GM19328 (cell line): Measurements from ENCODE around the gene CPA5.
"Not testable (repeated sequence)": the region's sequence is repeated elsewhere in the genome, so short reads cannot be mapped to it uniquely, and the experiment has no call there.

Experiments
- ATAC-seq: cut with Tn5 transposase; IDR thresholded peaks from one replicate; pipeline ENCODE4 v1.9.1; 2021; ENCODE audit warnings: mild to moderate bottlenecking, moderate library complexity; ENCODE audit not compliant: unreplicated experiment

The CPA5 gene

DNA sequence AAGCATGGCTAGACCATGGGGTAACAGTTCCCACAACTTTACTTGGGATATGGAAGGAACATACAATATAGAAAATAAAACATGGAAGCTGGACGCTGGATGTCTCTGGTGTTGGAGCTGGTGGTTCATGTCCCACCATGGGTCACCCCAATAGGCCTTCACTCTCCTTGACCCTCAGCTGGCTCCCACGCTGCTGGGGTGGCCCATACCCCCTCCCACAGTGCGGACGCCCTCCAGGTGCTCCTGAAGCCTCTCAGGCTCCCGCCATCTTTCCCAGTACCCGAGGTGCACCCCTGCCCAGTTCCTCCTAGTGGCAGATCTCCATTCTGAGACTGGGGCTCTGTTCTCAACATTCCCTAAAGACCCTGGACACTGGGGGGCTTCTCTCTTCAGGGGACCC lies 29.9 kb downstream of the CPA5 start:
- no peak for ATAC-seq

GRCh38 chr7:130376461-130376860 lies 31.8 kb downstream of the CPA5 start:
- not testable (repeated sequence) for ATAC-seq

- no peak for ATAC-seq
Measured at GRCh38 chr7:130377178-130377577, 32.6 kb downstream of the CPA5 start.

DNA sequence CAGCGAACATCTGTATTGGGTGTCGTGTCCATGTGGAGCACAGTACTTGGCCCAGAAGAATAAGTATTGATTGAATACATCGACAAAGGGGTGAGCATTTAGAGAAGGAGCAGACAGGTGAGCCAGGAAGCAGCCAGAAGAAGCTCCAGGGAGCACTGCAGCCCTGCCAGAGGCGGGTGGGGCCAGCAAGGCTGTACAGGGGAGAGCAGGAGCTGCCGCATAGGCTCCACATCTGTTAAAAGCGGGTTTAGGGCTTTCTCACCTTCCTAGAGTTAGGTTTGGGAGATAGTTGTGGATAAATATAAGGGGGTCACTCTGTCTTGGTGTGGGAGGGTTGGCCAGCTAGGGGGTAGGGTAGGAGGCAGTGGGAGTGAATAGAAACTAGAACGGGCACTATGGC lies 34.4 kb downstream of the CPA5 start:
- no peak for ATAC-seq

DNA sequence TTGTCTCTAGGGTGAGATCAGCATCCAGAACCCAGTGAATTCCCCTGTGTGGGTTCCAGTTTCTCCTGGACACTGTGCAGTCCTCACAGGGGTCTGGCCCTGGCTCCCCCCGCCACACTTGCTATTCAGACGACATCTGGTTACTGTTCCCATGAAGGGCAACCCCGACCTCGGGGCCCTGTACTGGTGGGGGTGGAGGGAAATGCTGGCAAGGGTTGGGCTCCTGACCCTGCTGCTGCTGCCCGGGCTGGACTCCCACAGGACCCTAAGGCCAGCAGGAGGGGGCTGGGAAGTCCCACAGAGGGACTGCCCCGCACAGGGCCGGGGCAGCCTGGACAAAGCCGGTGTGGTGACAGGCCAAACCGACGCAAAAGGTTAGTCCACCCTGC lies 34.9 kb downstream of the CPA5 start:
- no peak for ATAC-seq

GRCh38 chr7:130379921-130380860 lies 35.6 kb downstream of the CPA5 start, which contains the start of gene CPA1:
TSS of gene CPA1 (plus strand) at chr7:130380494. CDS start at chr7:130380521, 27 bp downstream.
- no peak for ATAC-seq

DNA sequence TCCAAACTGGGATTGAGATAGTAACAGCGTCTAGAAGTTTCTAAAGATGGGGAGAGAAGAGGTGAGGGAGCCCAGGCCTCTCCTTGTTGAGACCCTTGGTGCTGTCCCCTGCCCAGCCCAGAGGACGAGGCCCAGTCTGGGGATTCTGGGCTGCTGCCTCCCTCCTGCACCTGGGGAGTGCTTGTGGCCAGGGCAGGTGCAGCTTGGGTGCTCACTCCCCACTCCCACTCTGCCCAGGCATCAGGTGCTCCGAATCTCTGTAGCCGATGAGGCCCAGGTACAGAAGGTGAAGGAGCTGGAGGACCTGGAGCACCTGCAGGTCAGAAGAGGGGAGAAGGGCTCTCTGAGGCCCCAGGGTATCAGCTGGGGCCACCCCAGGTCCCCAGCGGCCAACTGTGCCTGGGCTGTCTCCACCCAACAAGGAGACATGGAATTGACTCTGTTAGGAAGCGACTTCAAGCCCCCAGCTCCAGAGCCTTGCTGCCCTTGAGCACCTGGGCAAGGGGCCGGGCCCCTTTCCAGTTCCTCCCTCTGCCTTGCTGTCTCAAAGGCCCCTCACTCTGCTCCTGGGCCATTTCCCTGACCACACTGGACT lies 36.3 kb downstream of the CPA5 start:
- no peak for ATAC-seq

DNA sequence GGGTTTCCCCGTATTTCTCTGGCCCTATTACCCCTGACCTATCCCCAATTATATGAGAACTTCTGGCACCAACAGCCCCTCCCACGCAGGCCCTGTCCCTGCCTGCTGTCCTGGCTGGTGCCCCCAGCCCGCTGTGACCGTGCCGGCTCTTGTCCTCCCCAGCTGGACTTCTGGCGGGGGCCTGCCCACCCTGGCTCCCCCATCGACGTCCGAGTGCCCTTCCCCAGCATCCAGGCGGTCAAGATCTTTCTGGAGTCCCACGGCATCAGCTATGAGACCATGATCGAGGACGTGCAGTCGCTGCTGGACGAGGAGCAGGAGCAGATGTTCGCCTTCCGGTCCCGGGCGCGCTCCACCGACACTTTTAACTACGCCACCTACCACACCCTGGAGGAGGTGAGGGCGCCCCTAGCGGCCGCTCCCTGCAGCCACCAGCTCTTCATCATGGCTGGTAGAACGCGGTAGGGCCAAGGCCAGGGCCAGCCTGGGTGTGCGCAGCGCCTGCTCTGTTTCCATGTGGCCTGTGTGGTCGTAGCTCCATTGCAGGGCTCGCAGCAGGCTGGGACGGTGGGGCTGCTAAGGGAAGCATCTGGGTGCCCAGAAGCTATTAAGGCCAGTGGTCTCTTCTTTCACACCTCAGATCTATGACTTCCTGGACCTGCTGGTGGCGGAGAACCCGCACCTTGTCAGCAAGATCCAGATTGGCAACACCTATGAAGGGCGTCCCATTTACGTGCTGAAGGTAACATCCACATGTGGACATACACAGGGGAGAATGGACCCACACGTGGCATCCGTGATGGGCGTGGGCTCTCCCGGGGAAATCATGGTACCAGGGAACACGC lies 37.1 kb downstream of the CPA5 start:
- no peak for ATAC-seq

GRCh38 chr7:130383187-130383980 lies 38.8 kb downstream of the CPA5 start:
- no peak for ATAC-seq

DNA sequence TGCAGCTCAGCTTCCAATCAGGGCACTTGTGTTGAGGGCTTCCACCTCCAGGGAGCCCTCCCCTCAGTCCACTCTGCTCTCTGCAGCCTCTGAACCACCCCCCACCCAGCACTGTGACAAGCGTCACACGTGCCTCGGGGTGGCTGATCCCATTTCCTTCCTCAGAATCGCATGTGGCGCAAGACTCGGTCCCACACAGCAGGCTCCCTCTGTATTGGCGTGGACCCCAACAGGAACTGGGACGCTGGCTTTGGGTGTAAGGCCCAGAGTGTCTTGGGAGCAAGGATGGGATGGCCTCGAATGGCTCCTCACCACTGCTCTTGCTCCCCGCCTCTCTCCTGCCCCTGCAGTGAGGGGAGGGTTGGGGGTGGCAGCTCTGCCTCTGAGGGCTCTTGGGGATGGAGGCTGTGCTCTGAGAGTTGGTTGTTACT lies 39.8 kb downstream of the CPA5 start:
- ATAC-seq: no peak

DNA sequence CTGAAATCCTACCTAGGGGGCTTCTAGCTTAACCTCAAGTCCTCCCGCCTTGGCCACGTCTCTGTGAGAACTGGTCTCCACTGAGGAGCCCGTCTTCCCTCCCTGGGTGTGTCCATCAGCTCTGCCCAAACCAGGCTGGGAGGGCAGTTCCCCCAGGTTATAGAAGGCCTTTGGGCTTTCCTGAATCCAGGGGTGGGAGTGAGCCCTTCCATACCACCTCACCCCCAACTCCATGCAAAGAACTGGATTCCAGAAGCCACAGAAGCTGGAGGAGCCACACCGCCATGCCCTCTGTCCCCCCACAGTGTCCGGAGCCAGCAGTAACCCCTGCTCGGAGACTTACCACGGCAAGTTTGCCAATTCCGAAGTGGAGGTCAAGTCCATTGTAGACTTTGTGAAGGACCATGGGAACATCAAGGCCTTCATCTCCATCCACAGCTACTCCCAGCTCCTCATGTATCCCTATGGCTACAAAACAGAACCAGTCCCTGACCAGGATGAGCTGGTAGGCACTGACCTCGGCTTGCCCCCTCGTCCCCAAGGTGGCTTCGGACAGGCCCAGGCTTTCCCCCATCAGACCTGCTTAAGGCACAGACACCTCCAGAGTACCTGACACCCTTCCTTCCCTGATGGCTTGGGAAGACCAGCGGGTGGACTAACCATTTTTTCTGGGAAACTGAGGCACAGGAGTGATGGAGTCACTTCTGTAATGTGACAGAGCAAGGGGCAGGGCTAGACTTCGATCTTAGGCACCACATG lies 40.4 kb downstream of the CPA5 start:
- ATAC-seq: no peak

GRCh38 chr7:130385600-130386066 lies 41.0 kb downstream of the CPA5 start:
- no peak for ATAC-seq

DNA sequence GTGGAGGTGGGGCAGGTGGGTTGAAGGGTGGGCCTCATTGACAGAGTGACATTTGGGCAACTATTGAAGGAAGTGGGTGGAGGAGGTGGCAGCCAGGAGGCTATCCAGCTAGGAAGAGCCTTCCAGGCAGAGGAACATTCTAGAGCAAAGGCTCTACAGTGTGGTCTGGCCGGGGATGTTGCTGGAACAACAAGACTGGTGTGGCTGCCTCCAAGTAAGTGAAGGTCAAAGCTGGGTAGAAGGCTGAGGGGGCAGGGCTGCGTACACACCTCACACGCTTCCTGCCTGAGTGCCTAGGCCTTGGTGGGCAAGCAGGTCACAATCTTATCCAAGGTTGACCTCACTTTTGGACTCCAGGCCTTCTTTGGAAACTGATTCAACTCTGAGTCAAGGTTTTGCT lies 42.3 kb downstream of the CPA5 start:
- ATAC-seq: no peak

DNA sequence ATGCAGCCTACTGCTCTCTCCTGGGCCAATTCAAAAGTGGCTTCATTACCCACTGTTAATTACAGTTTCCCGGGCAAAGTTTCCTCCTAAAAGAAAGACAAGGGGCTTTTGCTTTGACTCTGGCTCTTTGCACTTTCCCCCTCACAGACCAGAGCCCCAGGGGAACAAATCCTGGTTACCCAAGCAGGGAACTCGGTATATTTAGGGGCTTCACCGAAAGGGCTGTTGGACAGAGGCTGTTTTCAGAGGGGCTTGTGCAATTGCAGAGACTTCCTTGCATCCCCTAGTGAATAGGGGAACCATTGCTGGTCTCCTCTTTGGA lies 42.7 kb downstream of the CPA5 start:
- ATAC-seq: no peak

- ATAC-seq: no peak
Measured at GRCh38 chr7:130387628-130388403, 43.2 kb downstream of the CPA5 start.

DNA sequence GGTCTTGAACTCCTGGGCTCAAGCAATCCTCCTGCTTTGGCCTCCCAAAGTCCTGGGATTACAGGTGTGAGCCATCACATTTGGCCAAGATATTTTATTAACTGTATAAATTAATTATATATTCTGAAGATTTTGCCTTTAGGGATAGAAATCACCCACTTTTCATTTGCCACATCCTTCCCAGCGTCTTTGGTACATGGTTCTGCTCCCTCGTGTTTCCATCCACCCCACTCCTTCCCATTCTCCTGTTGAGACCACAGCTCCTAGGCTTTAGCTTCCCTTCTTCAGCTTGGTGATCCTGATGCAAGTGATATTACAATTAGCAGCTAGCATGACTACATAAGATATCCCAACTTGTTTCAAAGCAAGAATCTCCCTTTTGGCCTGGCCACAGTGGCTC lies 44.1 kb downstream of the CPA5 start:
- ATAC-seq: no peak

GRCh38 chr7:130390486-130390885 lies 45.9 kb downstream of the CPA5 start:
- ATAC-seq: no peak

GRCh38 chr7:130393101-130393561 lies 48.5 kb downstream of the CPA5 start:
- no peak for ATAC-seq

GRCh38 chr7:130393841-130394411 lies 49.3 kb downstream of the CPA5 start:
- ATAC-seq: no peak
